GM13976 (cell line): ENCODE results near the gene WNT2.

Experiments used
- DNase-seq: peaks from one replicate; pipeline ENCODE4 v3.0.0; 2012; ENCODE audit warnings: low spot score
- in situ Hi-C: fragments of 300-500 bp; cut with MboI; formaldehyde crosslinking; loops from one replicate; pipeline ENCODE4 v1.12.0; 2022; ENCODE audit warnings: low sequenced_read_pairs, mixed read lengths, inconsistent platforms; ENCODE audit not compliant: unreplicated experiment
- TF ChIP-seq, protein P1 (sequence below): IDR thresholded peaks from 2 replicates; pipeline ENCODE4 v1.5.1; 2012; ENCODE audit warnings: borderline replicate concordance, mild to moderate bottlenecking; ENCODE audit not compliant: insufficient read depth; ENCODE audit errors: extremely low read depth, missing control alignments, control extremely low read depth

WNT2 gene

DNA sequence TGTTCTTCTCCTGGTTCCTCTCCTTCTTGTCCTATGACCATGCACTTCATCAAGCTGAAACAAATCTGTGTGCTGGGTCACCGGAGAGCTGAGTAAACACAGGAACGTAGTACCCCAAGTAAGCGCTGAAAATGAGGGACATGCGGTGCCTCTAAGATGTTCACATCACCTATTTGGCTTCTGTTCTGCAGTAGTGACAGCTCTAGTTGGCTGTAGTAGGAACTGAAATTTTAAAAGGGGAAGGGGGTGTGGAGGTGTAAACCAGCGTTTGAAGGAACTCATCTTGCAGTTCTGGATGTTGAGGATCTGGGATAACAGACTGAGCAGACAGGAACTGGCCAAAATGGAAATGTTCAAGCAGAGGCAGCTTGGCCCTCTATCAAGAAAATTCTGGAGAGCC is 85.2 kb downstream of the WNT2 start:
- in situ Hi-C loops, result no loop called here
- DNase-seq, result peak; percentile 44

DNA sequence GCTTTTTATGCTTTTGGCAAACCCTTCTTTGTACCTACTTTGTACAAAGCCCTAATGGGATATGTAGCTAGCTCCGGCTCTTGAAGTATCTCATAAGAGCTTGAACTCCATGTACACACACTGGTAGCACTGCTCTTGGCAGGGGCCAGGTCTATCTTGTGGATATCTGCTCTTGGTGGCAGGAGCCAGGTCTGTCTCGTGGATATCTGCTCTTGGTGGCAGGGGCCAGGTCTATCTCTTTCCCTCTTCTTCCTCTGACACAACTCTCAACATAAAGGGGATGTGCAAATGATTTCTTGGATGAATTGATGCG is 91.9 kb downstream of the WNT2 start:
- DNase-seq, result no peak
- TF ChIP-seq, protein P1, sequence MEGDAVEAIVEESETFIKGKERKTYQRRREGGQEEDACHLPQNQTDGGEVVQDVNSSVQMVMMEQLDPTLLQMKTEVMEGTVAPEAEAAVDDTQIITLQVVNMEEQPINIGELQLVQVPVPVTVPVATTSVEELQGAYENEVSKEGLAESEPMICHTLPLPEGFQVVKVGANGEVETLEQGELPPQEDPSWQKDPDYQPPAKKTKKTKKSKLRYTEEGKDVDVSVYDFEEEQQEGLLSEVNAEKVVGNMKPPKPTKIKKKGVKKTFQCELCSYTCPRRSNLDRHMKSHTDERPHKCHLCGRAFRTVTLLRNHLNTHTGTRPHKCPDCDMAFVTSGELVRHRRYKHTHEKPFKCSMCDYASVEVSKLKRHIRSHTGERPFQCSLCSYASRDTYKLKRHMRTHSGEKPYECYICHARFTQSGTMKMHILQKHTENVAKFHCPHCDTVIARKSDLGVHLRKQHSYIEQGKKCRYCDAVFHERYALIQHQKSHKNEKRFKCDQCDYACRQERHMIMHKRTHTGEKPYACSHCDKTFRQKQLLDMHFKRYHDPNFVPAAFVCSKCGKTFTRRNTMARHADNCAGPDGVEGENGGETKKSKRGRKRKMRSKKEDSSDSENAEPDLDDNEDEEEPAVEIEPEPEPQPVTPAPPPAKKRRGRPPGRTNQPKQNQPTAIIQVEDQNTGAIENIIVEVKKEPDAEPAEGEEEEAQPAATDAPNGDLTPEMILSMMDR, result no peak
- in situ Hi-C loops, result no loop called here

More for the DNA sequence above, 85.2 kb downstream of the WNT2 start:
- TF ChIP-seq, protein P1, result no peak

DNA sequence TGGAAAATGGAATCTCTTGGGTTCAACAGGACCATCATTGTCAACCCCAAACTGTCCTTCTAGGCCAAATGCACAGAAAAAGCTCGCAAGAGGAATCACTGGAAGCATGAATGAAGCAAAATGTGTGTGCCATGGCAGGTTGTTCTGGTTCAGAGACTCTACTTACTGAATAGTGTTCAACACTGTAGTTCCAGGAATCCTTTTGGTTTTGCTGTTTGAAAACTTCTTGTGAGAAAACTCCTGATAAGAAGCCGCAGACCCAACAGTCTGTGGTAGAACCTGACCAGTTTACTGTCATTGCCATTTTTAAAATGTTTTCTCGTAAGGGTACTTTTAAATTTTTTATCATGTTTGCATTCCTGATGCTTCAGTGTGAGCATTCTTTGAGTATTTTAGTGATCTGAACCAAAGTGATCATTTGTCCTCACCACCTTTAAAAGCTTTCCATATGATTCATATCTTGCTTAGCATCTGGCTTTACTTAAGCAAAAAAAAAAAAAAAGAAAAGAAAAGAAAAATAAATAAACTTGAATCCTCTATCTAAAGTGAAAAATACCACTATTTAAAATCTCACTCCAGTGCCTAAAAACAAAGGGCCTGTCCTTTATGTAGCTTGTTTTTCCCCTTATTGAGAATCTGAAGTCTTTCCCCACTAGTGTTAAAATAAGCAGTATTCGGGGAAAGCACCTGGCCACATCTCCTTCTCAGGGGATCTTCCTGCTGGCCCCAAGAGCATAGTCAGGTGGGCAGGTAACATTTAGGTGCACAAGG is 92.4 kb downstream of the WNT2 start:
- in situ Hi-C loops, result no loop called here
- peak; percentile 44 for DNase-seq
- TF ChIP-seq, protein P1, result no peak

GRCh38 chr7:117229350-117229749 is 93.5 kb downstream of the WNT2 start:
- TF ChIP-seq, protein P1, result no peak
- DNase-seq, result no peak
- in situ Hi-C loops, result no loop called here

DNA sequence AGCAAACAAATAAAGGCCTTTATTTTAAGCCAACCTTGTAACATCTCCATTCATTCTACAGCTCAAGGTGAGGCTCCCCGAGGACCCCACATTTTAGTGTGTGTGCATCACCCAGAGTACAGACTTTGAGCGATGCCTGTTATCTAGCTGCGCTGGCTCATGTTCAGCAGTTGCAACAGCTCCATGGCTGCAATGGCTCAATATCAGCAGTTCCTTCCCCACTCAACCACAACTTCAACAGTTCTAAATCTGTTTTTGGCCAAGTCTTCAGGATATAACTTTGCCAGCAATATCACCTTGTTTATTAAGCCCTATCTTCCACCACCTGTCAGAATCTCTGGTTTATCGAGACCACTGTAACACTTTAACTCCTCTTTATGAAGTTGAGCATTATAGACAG is 95.8 kb downstream of the WNT2 start:
- TF ChIP-seq, protein P1, result no peak
- no peak for DNase-seq
- in situ Hi-C loops, result no loop called here

- TF ChIP-seq, protein P1, result no peak
- no peak for DNase-seq
- in situ Hi-C loops, result no loop called here
Observed at GRCh38 chr7:117225536-117225935, 97.3 kb downstream of the WNT2 start.
